IMR-90 (cell line): ENCODE measurements around the gene ALCAM. TPM values are rescaled to one million over a fixed set of nuclear protein-coding genes. Genes with fewer than 3 reads are reported as not detected.

Source experiments
- ATAC-seq: fragments of 200-7000 bp; cut with Tn5 transposase; 2 replicates; pipeline ENCODE4 v1.9.1; 2020; ENCODE audit warnings: low read depth, mild to moderate bottlenecking, moderate library complexity
- BruUV-seq: library from RNA; stranded (reverse); fragments of 400-500 nt; replicated peaks from 2 replicates; lab custom pipeline; 2021; lab: Mats Ljungman, UMichigan
- CTCF ChIA-PET: fragments of 300-600 bp; formaldehyde crosslinking; extraction: SDS; loops from one replicate; lab custom pipeline; 2021; ENCODE audit warnings: antibody characterized with exemption; lab: Yijun Ruan, JAX
- POLR2A ChIA-PET: fragments of 300-600 bp; sonication (Branson Sonifier 250); formaldehyde crosslinking; loops from one replicate; lab custom pipeline; 2022; ENCODE audit warnings: antibody characterized with exemption; ENCODE audit not compliant: unreplicated experiment; lab: Charles Lee
- DNase-seq: peaks from one replicate; pipeline ENCODE4 v3.0.0; 2013
- H2AFZ ChIP-seq: replicated peaks from 2 replicates; pipeline ENCODE3; 2013; ENCODE audit warnings: low read length, mild to moderate bottlenecking; ENCODE audit not compliant: poor library complexity
- H2AK5ac ChIP-seq: 2 replicates; pipeline ENCODE4 v1.6.1; 2013; ENCODE audit warnings: low read depth, low read length, inconsistent platforms
- H2AK9ac ChIP-seq: replicated peaks from 2 replicates; pipeline ENCODE3; 2013; ENCODE audit warnings: mild to moderate bottlenecking, low read depth, low read length, moderate library complexity; ENCODE audit not compliant: poor library complexity
- H2BK120ac ChIP-seq: 2 replicates; pipeline ENCODE4 v1.6.1; 2013; ENCODE audit warnings: low read depth, low read length, inconsistent platforms
- H2BK15ac ChIP-seq: 3 replicates; pipeline ENCODE4 v1.6.1; 2013; ENCODE audit warnings: low read depth, low read length, inconsistent platforms
- H2BK20ac ChIP-seq: 2 replicates; pipeline ENCODE4 v1.6.1; 2013; ENCODE audit warnings: low read depth, mild to moderate bottlenecking, inconsistent platforms, low read length, moderate library complexity
- H2BK5ac ChIP-seq: 2 replicates; pipeline ENCODE4 v1.6.1; 2013; ENCODE audit warnings: mild to moderate bottlenecking, low read depth, low read length, inconsistent platforms; ENCODE audit not compliant: poor library complexity, severe bottlenecking
- H3K14ac ChIP-seq: replicated peaks from 2 replicates; pipeline ENCODE4 v1.6.1; 2013; ENCODE audit warnings: low read depth, low read length, inconsistent platforms
- H3K18ac ChIP-seq: 2 replicates; pipeline ENCODE4 v1.6.1; 2013; ENCODE audit warnings: low read depth, low read length, control low read depth
- H3K23ac ChIP-seq: 2 replicates; pipeline ENCODE4 v1.6.1; 2013; ENCODE audit warnings: low read depth, low read length, inconsistent platforms
- H3K27ac ChIP-seq: 2 replicates; pipeline ENCODE4 v1.5.1; 2013; ENCODE audit warnings: mild to moderate bottlenecking, control low read depth, low read length; ENCODE audit not compliant: insufficient read depth
- H3K27me3 ChIP-seq: 2 replicates; pipeline ENCODE4 v1.6.1; 2013; ENCODE audit warnings: low read length; ENCODE audit not compliant: control insufficient read depth, insufficient read depth
- H3K36me3 ChIP-seq: 2 replicates; pipeline ENCODE4 v1.6.1; 2013; ENCODE audit warnings: low read length, mixed read lengths; ENCODE audit not compliant: control insufficient read depth, insufficient read depth
- H3K4ac ChIP-seq: 2 replicates; pipeline ENCODE4 v1.6.1; 2013; ENCODE audit warnings: low read depth, low read length, inconsistent platforms
- H3K4me1 ChIP-seq: 2 replicates; pipeline ENCODE4 v1.6.1; 2013; ENCODE audit warnings: low read length, mixed read lengths; ENCODE audit not compliant: control insufficient read depth, insufficient read depth
- H3K4me2 ChIP-seq: 2 replicates; pipeline ENCODE4 v1.6.1; 2013; ENCODE audit warnings: low read depth, mild to moderate bottlenecking, control low read depth, low read length, moderate library complexity
- H3K4me3 ChIP-seq: 2 replicates; pipeline ENCODE4 v1.5.1; 2013; ENCODE audit warnings: low read depth, mild to moderate bottlenecking, control low read depth, low read length, moderate library complexity; ENCODE audit not compliant: insufficient read depth
- H3K56ac ChIP-seq: 2 replicates; pipeline ENCODE4 v1.6.1; 2013; ENCODE audit warnings: low read length, inconsistent platforms; ENCODE audit not compliant: insufficient read depth; ENCODE audit errors: extremely low read depth
- H3K79me1 ChIP-seq, 2 experiments: 2 replicates each; pipeline ENCODE4 v1.6.1; 2013; ENCODE audit warnings: low read length in 2 of 2, inconsistent platforms in 1 of 2, low read depth in 1 of 2
- H3K9ac ChIP-seq: 2 replicates; pipeline ENCODE4 v1.6.1; 2013; ENCODE audit warnings: low read depth, low read length, control low read depth
- H3K9me1 ChIP-seq: 2 replicates; pipeline ENCODE4 v1.6.1; 2013; ENCODE audit warnings: low read length, inconsistent platforms; ENCODE audit not compliant: insufficient read depth
- H3K9me3 ChIP-seq: 2 replicates; pipeline ENCODE4 v1.6.1; 2013; ENCODE audit warnings: low read length; ENCODE audit not compliant: control insufficient read depth, insufficient read depth
- H4K20me1 ChIP-seq: 2 replicates; pipeline ENCODE4 v1.6.1; 2013; ENCODE audit warnings: low read length, inconsistent platforms; ENCODE audit not compliant: insufficient read depth
- H4K5ac ChIP-seq: 2 replicates; pipeline ENCODE4 v1.6.1; 2013; ENCODE audit warnings: mild to moderate bottlenecking, low read depth, low read length, control low read depth
- H4K8ac ChIP-seq, 2 experiments: 2 replicates each; pipeline ENCODE4 v1.6.1; 2013; ENCODE audit warnings: low read depth in 2 of 2, low read length in 2 of 2, control low read depth in 1 of 2, inconsistent platforms in 1 of 2
- H4K91ac ChIP-seq: 2 replicates; pipeline ENCODE4 v1.6.1; 2013; ENCODE audit warnings: low read depth, low read length, inconsistent platforms; ENCODE audit not compliant: insufficient read depth
- BHLHE40 ChIP-seq: fragments of 150-350 bp; IDR thresholded peaks from 2 replicates; pipeline ENCODE4 v1.6.1; 2016; ENCODE audit warnings: mild to moderate bottlenecking, low read depth, low read length
- CEBPB ChIP-seq: IDR thresholded peaks from 2 replicates; pipeline ENCODE4 v1.6.1; 2012; ENCODE audit warnings: low read depth, low read length, improper control_type of control experiment
- CHD1 ChIP-seq: IDR thresholded peaks from 2 replicates; pipeline ENCODE4 v1.6.1; 2012; ENCODE audit warnings: low read depth, low read length, improper control_type of control experiment
- FOS ChIP-seq: fragments of 150-350 bp; IDR thresholded peaks from 2 replicates; pipeline ENCODE4 v1.6.1; 2016; ENCODE audit warnings: low read depth, low read length
- MAZ ChIP-seq: IDR thresholded peaks from 2 replicates; pipeline ENCODE4 v1.6.1; 2012; ENCODE audit warnings: low read depth, mild to moderate bottlenecking, low read length, improper control_type of control experiment, moderate library complexity, borderline replicate concordance
- NFE2L2 ChIP-seq: fragments of 150-350 bp; IDR thresholded peaks from 2 replicates; pipeline ENCODE4 v1.6.1; 2016; ENCODE audit warnings: low read depth, mild to moderate bottlenecking, low read length
- RAD21 ChIP-seq: IDR thresholded peaks from 2 replicates; pipeline ENCODE4 v1.6.1; 2012; ENCODE audit warnings: low read length, improper control_type of control experiment
- RCOR1 ChIP-seq: IDR thresholded peaks from 2 replicates; pipeline ENCODE4 v1.6.1; 2012; ENCODE audit warnings: mild to moderate bottlenecking, low read length, improper control_type of control experiment; ENCODE audit not compliant: insufficient replicate concordance
- RFX5 ChIP-seq: IDR thresholded peaks from 2 replicates; pipeline ENCODE4 v1.8.0; 2012; ENCODE audit warnings: low read depth, mild to moderate bottlenecking, low read length, moderate library complexity
- SMC3 ChIP-seq: fragments of 150-350 bp; IDR thresholded peaks from 2 replicates; pipeline ENCODE4 v1.6.1; 2016; ENCODE audit warnings: low read depth, mild to moderate bottlenecking, antibody characterized with exemption, low read length, moderate library complexity
- WGBS, 2 experiments: methylation state at CpG; one replicate each; pipeline versions ENCODE4 v1.1.5 to v1.1.7; 2013; ENCODE audit warnings: missing lambda C conversion rate in 2 of 2; ENCODE audit not compliant: insufficient read length in 1 of 2; ENCODE audit errors: extremely low coverage in 2 of 2; 5-methylcytosine and 5-hydroxymethylcytosine counted together
- dilution Hi-C: fragments of 300-500 bp; cut with HindIII; formaldehyde crosslinking; loops from one replicate; pipeline ENCODE4 v1.14.3; 2018; ENCODE audit warnings: low sequenced_read_pairs; ENCODE audit not compliant: unreplicated experiment
- in situ Hi-C: fragments of 300-500 bp; cut with MboI; formaldehyde crosslinking; loops from 3 replicates; pipeline ENCODE4 v1.14.3; 2019; ENCODE audit warnings: low sequenced_read_pairs, inconsistent platforms, mixed read lengths
- intact Hi-C: fragments of 100-400 bp; cut with micrococcal nuclease; formaldehyde crosslinking; loops from 2 replicates; pipeline ENCODE4 v1.10.0; 2022
- polyA plus RNA-seq, 3 experiments: library from polyadenylated mRNA; depleted of rRNA; stranded (reverse); fragments of >200 nt; gene quantifications; 2 replicates each; pipeline ENCODE4 v1.2.3, GENCODE V29; 2012; ENCODE audit warnings: low replicate concordance in 1 of 3
- total RNA-seq: library from RNA; depleted of rRNA; stranded (reverse); fragments of >200 nt; gene quantifications from 2 replicates; pipeline ENCODE4 v1.2.3, GENCODE V29; 2012
- TF ChIP-seq, protein P1 (sequence below): fragments of 150-350 bp; IDR thresholded peaks from 2 replicates; pipeline ENCODE4 v1.6.1; 2017; ENCODE audit warnings: mild to moderate bottlenecking, antibody characterized with exemption, low read length, low read depth
- TF ChIP-seq, protein P2 (sequence below): conservative IDR thresholded peaks from 2 replicates; pipeline ENCODE4 v1.5.1; 2012; ENCODE audit warnings: mild to moderate bottlenecking, low read depth, low read length, improper control_type of control experiment

Gene ALCAM
- total and polyA plus RNA-seq, 2 of the 4 experiments (the other 2 are of a cell fraction) = 117 to 423 TPM

DNA sequence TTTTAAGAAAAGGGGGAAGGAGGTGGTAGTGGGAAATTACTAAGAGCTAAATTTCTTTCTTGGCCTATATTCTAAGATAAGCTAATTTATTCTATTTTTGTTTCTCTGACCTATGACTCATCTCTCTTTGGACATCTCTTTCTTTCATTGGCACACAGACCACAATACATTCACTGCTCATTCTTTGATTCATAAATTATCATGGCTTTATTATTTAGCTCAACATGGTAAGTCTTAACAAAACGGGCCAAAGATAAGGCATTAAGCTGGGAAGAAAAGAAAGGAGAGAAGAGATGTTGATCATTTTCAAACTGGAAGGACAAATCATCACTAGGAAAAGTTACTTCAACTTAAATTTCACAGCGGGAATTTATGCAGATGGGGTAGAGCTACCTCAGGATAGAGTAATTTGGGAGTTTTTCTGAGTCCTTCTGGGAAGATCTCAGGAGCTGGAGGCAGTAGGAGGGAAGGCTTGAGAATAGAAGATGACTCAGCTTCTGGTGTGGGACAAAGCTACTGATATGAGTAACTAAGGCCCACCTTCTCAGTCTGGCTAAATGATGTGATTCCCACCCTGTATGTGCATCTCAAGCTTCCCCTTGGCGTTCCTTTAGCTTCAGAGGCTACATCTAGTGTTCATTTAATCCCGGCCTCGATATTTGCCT, 7.5 kb upstream of the ALCAM start:
- H3K4me3 ChIP-seq = no peak overlapping the region
- peak overlapping the region; percentile 78; the same call in 1 of the 2 replicates for H3K18ac ChIP-seq
- no peak overlapping the region for H3K9ac ChIP-seq
- H3K79me1 ChIP-seq = peaks cover 0 to 27% of the 10 kb centered on the region in 2 experiments; a peak in 2 of 4 replicates
- 100% methylated on average over 1 of the region's 5 CpGs; no CpG with 5 or more reads in 1 of the 2 experiments for WGBS, 2 experiments
- H3K56ac ChIP-seq = 0 out of 2 replicates have a peak overlapping the region, but pooled peaks have one; percentile 9
- H3K14ac ChIP-seq = peak overlapping the region; percentile 81
- peak overlapping the region; percentile 92; the same call in 2 of the 3 replicates for H2BK15ac ChIP-seq
- H3K27me3 ChIP-seq = no peaks in the 10 kb centered on the region
- H4K5ac ChIP-seq = peak overlapping the region; percentile 12; the same call in 1 of the 2 replicates
- in situ Hi-C loops = loop anchor here (25.0 kb wide), 1 partner anchor 447 kb away; no protein-coding TSS in a partner anchor
- peak overlapping the region; percentile 16 for H2AFZ ChIP-seq
- H3K9me1 ChIP-seq = peaks cover 16% of the 10 kb centered on the region
- H2BK20ac ChIP-seq = peak overlapping the region; percentile 90
- H3K9me3 ChIP-seq = no peaks in the 10 kb centered on the region
- H4K8ac ChIP-seq = peak overlapping the region; percentile 77 to 83; a peak in 3 of 4 replicates
- dilution Hi-C loops = no loop called here
- CTCF ChIA-PET = interaction anchor here (0.6 kb wide), 1 partner anchor 412 kb away, joined by 3 read pairs; no protein-coding TSS in a partner anchor
- peak overlapping the region; percentile 94 for H3K4ac ChIP-seq
- H2AK9ac ChIP-seq = no peak overlapping the region
- H4K20me1 ChIP-seq = no peaks in the 10 kb centered on the region
- H4K91ac ChIP-seq = peak overlapping the region; percentile 76
- DNase-seq (peak; percentile 78), ATAC-seq (no peak)
- POLR2A ChIA-PET = no interaction called here
- H3K36me3 ChIP-seq = no peaks in the 10 kb centered on the region
- TF ChIP-seq RFX5 = no peak
- TF ChIP-seq NFE2L2 = peak; percentile 50; the same call in 1 of the 2 replicates
- TF ChIP-seq, protein P1, sequence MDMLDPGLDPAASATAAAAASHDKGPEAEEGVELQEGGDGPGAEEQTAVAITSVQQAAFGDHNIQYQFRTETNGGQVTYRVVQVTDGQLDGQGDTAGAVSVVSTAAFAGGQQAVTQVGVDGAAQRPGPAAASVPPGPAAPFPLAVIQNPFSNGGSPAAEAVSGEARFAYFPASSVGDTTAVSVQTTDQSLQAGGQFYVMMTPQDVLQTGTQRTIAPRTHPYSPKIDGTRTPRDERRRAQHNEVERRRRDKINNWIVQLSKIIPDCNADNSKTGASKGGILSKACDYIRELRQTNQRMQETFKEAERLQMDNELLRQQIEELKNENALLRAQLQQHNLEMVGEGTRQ = no peak
- TF ChIP-seq CEBPB = peak; percentile 74
- TF ChIP-seq RAD21 = no peak
- TF ChIP-seq FOS = peak; percentile 82
- TF ChIP-seq, protein P2, sequence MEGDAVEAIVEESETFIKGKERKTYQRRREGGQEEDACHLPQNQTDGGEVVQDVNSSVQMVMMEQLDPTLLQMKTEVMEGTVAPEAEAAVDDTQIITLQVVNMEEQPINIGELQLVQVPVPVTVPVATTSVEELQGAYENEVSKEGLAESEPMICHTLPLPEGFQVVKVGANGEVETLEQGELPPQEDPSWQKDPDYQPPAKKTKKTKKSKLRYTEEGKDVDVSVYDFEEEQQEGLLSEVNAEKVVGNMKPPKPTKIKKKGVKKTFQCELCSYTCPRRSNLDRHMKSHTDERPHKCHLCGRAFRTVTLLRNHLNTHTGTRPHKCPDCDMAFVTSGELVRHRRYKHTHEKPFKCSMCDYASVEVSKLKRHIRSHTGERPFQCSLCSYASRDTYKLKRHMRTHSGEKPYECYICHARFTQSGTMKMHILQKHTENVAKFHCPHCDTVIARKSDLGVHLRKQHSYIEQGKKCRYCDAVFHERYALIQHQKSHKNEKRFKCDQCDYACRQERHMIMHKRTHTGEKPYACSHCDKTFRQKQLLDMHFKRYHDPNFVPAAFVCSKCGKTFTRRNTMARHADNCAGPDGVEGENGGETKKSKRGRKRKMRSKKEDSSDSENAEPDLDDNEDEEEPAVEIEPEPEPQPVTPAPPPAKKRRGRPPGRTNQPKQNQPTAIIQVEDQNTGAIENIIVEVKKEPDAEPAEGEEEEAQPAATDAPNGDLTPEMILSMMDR = no peak
- TF ChIP-seq MAZ = no peak
- peak; percentile 36; the same call in 1 of the 2 replicates for TF ChIP-seq BHLHE40
- no peak for TF ChIP-seq SMC3
- TF ChIP-seq CHD1 = no peak
- TF ChIP-seq RCOR1 = no peak
- H2BK5ac ChIP-seq = peak overlapping the region; percentile 79
- peak overlapping the region; percentile 87 for H2BK120ac ChIP-seq
- H3K23ac ChIP-seq = peak overlapping the region; percentile 85; the same call in 1 of the 2 replicates
- BruUV-seq = no TSS peak
- 0 out of 2 replicates have a peak overlapping the region, but pooled peaks have one; percentile 55 for H3K27ac ChIP-seq
- intact Hi-C loops = no loop called here
- H3K4me2 ChIP-seq = no peak overlapping the region
- peak overlapping the region; percentile 99 for H2AK5ac ChIP-seq
- H3K4me1 ChIP-seq = peaks cover 18% of the 10 kb centered on the region
